Gastrocnemius medialis (tissue), 4 donors: Measurements from ENCODE around the gene C7orf33.

Source experiments
- CTCF ChIP-seq, 5 experiments: fragments of 450-650 bp in 3 of 5; fragments of 200-600 bp in 2 of 5; sonication (generic) in 2 of 5; IDR thresholded peaks in 4 of 5; conservative IDR thresholded peaks in 1 of 5; 1 replicate in 4 of 5; 2 replicates in 1 of 5; pipeline ENCODE4 v1.5.1; 2016 to 2019; ENCODE audit warnings: antibody characterized with exemption in 5 of 5, mild to moderate bottlenecking in 3 of 5, moderate library complexity in 3 of 5
- POLR2A ChIP-seq, 2 donors: fragments of 450-650 bp; IDR thresholded peaks; one replicate each; pipeline ENCODE4 v1.6.1; 2017; ENCODE audit warnings: antibody characterized with exemption in 2 of 2, mild to moderate bottlenecking in 2 of 2, moderate library complexity in 2 of 2

- TF ChIP-seq CTCF (IDR thresholded peaks at IDR 0.05 in 4 of 5, conservative IDR thresholded peaks at IDR 0.05 in 1 of 5) = no peak
- TF ChIP-seq POLR2A (IDR thresholded peaks at IDR 0.05) = no peak
Measured at GRCh38 chr7:148546857-148547256, 43.7 kb upstream of the C7orf33 start.
